Ascending aorta (tissue), 2 donors: ENCODE results near the gene ITGB1BP2. TPM values are rescaled to one million over a fixed set of nuclear protein-coding genes. Genes with fewer than 3 reads are reported as not detected.
"Not testable (repeated sequence)": the region's sequence is repeated elsewhere in the genome, so short reads cannot be mapped to it uniquely, and the experiment has no call there.

Source experiments
- DNase-seq, 2 donors: peaks; one replicate each; pipeline ENCODE4 v3.0.0-alpha.2; 2019; ENCODE audit warnings: low spot score in 2 of 2
- H3K27ac ChIP-seq, 2 donors: fragments of 200-600 bp; sonication (generic); one replicate each; pipeline ENCODE4 v1.5.1; 2016 to 2017; ENCODE audit warnings: mild to moderate bottlenecking in 1 of 2
- H3K27me3 ChIP-seq: fragments of 200-600 bp; sonication (generic); one replicate; pipeline ENCODE4 v1.5.1; 2017
- H3K36me3 ChIP-seq, 2 donors: fragments of 200-600 bp; sonication (generic); one replicate each; pipeline ENCODE4 v1.5.1; 2016
- H3K4me1 ChIP-seq, 2 donors: fragments of 200-600 bp; sonication (generic); one replicate each; pipeline ENCODE4 v1.5.1; 2016 to 2017; ENCODE audit warnings: mild to moderate bottlenecking in 1 of 2
- H3K4me3 ChIP-seq, 2 donors: fragments of 200-600 bp; sonication (generic); one replicate each; pipeline ENCODE4 v1.5.1; 2016 to 2017; ENCODE audit warnings: mild to moderate bottlenecking in 1 of 2
- H3K9me3 ChIP-seq, 2 donors: fragments of 200-600 bp; sonication (generic); one replicate each; pipeline ENCODE4 v1.5.1; 2016
- intact Hi-C: fragments of 100-400 bp; cut with DNase I; formaldehyde crosslinking; loops from one replicate; pipeline ENCODE4 v1.15.1; 2023
- total RNA-seq: library from RNA; depleted of rRNA; stranded (reverse); fragments of >200 nt; gene quantifications from one replicate; pipeline ENCODE4 v1.1.0, GENCODE V29; 2016
- TF ChIP-seq, protein P1 (sequence below), 3 experiments: fragments of 200-600 bp in 2 of 3; fragments of 450-650 bp in 1 of 3; sonication (generic) in 2 of 3; IDR thresholded peaks; one replicate each; pipeline ENCODE4 v1.5.1; 2016 to 2019; ENCODE audit warnings: antibody characterized with exemption in 3 of 3, mild to moderate bottlenecking in 1 of 3, moderate library complexity in 1 of 3

Gene ITGB1BP2
- total RNA-seq, 1 donor from 2014 or later: not detected

DNA sequence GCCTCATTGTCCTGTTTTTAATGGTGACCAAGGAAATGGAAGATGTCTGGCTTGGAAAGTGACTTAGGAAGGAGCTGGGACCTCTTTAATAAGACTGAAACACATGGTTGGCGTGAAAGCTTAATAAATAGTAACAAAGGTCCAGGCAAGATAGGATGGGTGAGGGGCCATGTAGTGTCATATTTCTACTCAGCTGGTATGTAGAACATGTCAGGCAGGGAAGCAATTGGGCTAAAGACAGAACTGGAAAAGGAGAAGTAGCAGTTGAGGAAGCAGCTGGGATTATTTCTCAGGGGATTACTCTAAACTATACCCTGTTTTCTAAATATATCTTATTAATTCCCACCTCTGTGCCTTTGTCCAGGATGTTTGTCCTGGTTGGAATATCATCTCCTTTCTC is 18.6 kb downstream of the ITGB1BP2 start:
- TF ChIP-seq, protein P1, sequence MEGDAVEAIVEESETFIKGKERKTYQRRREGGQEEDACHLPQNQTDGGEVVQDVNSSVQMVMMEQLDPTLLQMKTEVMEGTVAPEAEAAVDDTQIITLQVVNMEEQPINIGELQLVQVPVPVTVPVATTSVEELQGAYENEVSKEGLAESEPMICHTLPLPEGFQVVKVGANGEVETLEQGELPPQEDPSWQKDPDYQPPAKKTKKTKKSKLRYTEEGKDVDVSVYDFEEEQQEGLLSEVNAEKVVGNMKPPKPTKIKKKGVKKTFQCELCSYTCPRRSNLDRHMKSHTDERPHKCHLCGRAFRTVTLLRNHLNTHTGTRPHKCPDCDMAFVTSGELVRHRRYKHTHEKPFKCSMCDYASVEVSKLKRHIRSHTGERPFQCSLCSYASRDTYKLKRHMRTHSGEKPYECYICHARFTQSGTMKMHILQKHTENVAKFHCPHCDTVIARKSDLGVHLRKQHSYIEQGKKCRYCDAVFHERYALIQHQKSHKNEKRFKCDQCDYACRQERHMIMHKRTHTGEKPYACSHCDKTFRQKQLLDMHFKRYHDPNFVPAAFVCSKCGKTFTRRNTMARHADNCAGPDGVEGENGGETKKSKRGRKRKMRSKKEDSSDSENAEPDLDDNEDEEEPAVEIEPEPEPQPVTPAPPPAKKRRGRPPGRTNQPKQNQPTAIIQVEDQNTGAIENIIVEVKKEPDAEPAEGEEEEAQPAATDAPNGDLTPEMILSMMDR (IDR thresholded peaks at IDR 0.05): no peak
- no peak overlapping the region for H3K4me3 ChIP-seq
- H3K9me3 ChIP-seq: no peaks in the 10 kb centered on the region
- H3K27me3 ChIP-seq: no peaks in the 10 kb centered on the region
- H3K27ac ChIP-seq: no peak overlapping the region
- peaks cover 0 to 3% of the 10 kb centered on the region in 2 donors for H3K36me3 ChIP-seq
- intact Hi-C loops: no loop called here
- H3K4me1 ChIP-seq: no peaks in the 10 kb centered on the region
- no peak for DNase-seq

- TF ChIP-seq, protein P1 (IDR thresholded peaks at IDR 0.05): no peak
- intact Hi-C loops: no loop called here
- Histone ChIP-seq H3K9me3 (peaks cover 8 to 9% of the 10 kb centered on the region in 2 donors), H3K4me1 (no peaks in the 10 kb centered on the region), H3K4me3 (no peak overlapping the region), H3K27me3 (no peaks in the 10 kb centered on the region), H3K27ac (no peak overlapping the region), H3K36me3 (peaks cover 0 to 3% of the 10 kb centered on the region in 2 donors)
- no peak for DNase-seq
Measured at GRCh38 chrX:71321731-71322130, 20.2 kb downstream of the ITGB1BP2 start.

DNA sequence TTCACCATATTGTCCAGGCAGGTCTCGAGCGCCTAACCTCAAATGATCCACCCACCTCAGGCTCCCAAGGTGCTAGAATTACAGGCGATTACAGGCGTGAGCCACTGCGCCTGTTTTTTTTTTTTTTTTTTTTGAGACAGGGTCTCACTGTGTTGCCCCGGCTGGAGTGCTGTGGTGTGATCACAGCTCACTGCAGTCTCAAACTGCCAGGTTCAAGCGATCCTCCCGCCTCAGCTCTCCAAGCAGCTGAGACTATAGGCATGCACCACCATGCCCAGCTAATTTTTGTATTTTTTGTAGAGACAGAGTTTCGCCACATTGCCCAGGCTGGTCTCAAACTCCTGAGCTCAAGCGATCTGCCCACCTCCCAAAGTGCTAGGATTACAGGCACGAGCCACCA is 22.9 kb downstream of the ITGB1BP2 start:
- DNase-seq, H3K27ac ChIP-seq, H3K27me3 ChIP-seq, intact Hi-C loops, H3K36me3 ChIP-seq, H3K4me3 ChIP-seq, H3K4me1 ChIP-seq: not testable (repeated sequence)
- H3K9me3 ChIP-seq: peaks cover 9 to 13% of the 10 kb centered on the region in 2 donors

DNA sequence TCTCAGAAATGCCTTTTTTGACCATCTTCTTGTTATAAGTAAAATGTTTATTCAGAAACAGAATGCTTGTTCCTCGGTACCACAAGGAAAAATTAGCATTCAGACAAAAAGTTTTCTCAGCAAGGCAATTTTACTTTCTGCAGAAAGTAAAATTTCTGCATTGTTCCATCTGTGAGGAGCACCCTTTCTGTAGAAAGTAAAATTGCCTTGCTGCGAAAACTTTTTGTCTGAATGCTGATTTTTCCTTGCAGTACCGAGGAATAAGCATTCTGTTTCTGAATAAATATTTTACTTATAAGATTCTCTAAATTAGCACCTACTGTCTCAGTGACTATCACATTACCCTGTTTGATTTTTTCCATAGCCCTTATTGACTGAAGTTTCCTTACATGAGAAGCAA is 24.8 kb downstream of the ITGB1BP2 start:
- peaks cover 9 to 13% of the 10 kb centered on the region in 2 donors for H3K9me3 ChIP-seq
- DNase-seq: no peak
- no peaks in the 10 kb centered on the region for H3K4me1 ChIP-seq
- H3K36me3 ChIP-seq: peaks cover 0 to 3% of the 10 kb centered on the region in 2 donors
- TF ChIP-seq, protein P1 (IDR thresholded peaks at IDR 0.05): no peak
- H3K4me3 ChIP-seq: no peak overlapping the region
- intact Hi-C loops: no loop called here
- no peaks in the 10 kb centered on the region for H3K27me3 ChIP-seq
- H3K27ac ChIP-seq: no peak overlapping the region

DNA sequence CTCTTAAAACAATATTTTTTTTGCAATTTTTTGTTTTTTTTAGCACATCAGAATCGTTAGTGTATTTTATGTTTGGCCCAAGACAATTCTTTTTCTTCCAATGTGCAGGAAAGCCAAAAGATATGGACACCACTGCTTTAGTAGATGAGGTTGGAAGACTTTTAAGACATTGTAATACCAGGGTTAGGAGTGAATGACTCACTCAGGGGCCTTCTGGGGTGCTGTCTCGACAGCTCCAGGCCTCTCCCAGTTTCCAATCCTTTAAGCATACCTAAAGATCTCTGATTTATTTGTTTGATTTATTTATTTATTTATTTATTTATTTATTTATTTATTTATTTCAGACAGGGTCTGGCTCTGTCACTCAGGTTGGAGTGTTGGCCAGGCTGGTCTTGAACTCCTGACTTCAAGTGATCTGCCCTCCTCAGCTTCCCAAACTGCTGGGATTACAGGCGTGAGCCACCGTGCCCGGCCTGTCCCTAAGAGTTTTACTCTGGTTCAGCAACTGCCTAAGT is 47.7 kb downstream of the ITGB1BP2 start:
- DNase-seq, H3K27me3 ChIP-seq, intact Hi-C loops, H3K27ac ChIP-seq, H3K9me3 ChIP-seq, H3K4me1 ChIP-seq, H3K36me3 ChIP-seq, H3K4me3 ChIP-seq: not testable (repeated sequence)

DNA sequence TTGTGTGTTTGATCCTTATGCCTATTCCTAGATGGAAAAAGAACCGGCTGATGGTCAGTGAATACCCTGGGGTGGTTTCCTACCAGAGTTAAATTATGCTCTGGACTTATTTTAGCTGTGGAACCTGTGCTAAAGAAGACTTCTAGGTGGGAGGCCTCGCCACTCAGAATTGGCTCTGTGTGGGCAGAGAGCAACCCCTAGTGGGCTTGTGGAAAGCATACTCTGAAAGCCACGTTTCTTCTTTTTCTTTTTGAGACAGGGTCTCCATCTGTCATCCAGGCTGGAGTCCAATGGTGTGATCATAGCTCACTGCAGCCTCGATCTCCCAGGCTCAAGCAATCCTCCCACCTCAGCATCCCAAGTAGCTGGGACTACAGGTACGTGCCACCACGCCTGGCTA is 48.3 kb downstream of the ITGB1BP2 start:
- H3K9me3 ChIP-seq, H3K36me3 ChIP-seq, H3K27me3 ChIP-seq, intact Hi-C loops, DNase-seq, H3K4me3 ChIP-seq, H3K4me1 ChIP-seq, H3K27ac ChIP-seq: not testable (repeated sequence)

DNA sequence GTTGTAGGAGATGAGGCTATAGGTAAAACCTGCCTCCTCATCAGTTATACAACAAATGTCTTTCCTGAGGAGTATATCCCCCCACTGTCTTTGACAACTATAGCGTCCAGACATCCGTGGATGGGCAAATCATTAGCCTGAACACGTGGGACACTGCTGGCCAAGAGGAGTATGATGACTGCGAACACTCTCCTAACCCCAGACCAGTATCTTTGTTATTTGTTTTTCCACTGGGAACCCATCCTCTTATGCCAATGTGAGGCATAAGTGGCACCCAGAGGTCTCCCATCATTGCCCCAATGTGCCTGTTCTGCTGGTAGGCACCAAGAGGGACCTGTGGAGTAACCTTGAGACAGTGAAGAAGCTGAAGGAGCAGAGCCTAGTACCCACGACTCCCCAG is 50.9 kb downstream of the ITGB1BP2 start:
- H3K4me1 ChIP-seq, H3K27me3 ChIP-seq, H3K27ac ChIP-seq, H3K9me3 ChIP-seq, H3K36me3 ChIP-seq, intact Hi-C loops, H3K4me3 ChIP-seq: not testable (repeated sequence)
- DNase-seq: peak in 1 of 2 donors; percentile 7

Other genes starting within 250 kb of the ITGB1BP2 start
- gene SNX12, start 233.4 kb upstream of the ITGB1BP2 start, total RNA-seq: 31.2 TPM
- 8.0 TPM for gene FOXO4, start 205.9 kb upstream of the ITGB1BP2 start, total RNA-seq
- not detected for gene CXorf65, start 195.0 kb upstream of the ITGB1BP2 start, total RNA-seq
- gene IL2RG, start 190.2 kb upstream of the ITGB1BP2 start, total RNA-seq: 2.4 TPM
- gene MED12, start 183.2 kb upstream of the ITGB1BP2 start, total RNA-seq: 36.9 TPM
- 0.21 TPM for gene NLGN3, start 156.9 kb upstream of the ITGB1BP2 start, total RNA-seq
- not detected for gene GJB1, start 78.5 kb upstream of the ITGB1BP2 start, total RNA-seq
- gene ZMYM3, start 47.6 kb upstream of the ITGB1BP2 start, total RNA-seq: 12.5 TPM
- 178 TPM for gene NONO, start 18.1 kb upstream of the ITGB1BP2 start, total RNA-seq
- 63.2 TPM for gene TAF1, start 64.6 kb downstream of the ITGB1BP2 start, total RNA-seq
- 64.2 TPM for gene OGT, start 231.4 kb downstream of the ITGB1BP2 start, total RNA-seq